Hematopoietic multipotent progenitor cell treated with erythropoietin and hydrocortisone succinate and interleukin-3 and kit ligand, for 4 days (in vitro differentiated cells): Measurements from ENCODE around the gene LMTK3.

Source experiments
- DNase-seq: peaks from one replicate; pipeline ENCODE4 v3.0.0-alpha.2; 2015

LMTK3 gene

DNA sequence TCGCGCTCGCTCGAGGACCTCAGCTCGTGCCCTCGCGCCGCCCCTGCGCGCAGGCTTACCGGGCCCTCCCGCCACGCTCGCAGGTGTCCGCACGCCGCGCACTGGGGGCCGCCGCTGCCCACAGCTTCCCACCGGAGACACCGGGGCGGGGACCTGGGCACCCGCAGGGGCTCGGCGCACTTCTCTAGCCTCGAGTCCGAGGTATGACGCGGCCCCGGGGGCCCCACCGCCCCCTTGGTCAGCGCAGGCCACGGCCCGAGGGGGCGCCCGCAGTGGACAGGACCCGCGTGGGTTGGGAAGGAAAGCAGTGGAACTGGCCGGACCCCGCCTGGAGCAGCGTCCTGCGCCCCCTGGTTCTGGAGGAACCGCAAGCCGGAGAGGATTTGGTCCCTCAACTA, 67.9 kb downstream of the LMTK3 start:
- DNase-seq, result no peak

DNA sequence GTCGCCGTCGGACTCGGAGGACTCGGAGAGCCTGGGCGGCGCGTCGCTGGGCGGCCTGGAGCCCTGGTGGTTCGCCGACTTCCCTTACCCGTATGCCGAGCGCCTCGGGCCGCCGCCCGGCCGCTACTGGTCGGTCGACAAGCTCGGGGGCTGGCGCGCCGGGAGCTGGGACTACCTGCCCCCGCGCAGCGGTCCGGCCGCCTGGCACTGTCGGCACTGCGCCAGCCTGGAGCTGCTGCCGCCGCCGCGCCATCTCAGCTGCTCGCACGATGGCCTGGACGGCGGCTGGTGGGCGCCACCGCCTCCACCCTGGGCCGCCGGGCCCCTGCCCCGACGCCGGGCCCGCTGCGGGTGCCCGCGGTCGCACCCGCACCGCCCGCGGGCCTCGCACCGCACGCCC, 68.4 kb downstream of the LMTK3 start:
- DNase-seq, result peak; percentile 53

DNA sequence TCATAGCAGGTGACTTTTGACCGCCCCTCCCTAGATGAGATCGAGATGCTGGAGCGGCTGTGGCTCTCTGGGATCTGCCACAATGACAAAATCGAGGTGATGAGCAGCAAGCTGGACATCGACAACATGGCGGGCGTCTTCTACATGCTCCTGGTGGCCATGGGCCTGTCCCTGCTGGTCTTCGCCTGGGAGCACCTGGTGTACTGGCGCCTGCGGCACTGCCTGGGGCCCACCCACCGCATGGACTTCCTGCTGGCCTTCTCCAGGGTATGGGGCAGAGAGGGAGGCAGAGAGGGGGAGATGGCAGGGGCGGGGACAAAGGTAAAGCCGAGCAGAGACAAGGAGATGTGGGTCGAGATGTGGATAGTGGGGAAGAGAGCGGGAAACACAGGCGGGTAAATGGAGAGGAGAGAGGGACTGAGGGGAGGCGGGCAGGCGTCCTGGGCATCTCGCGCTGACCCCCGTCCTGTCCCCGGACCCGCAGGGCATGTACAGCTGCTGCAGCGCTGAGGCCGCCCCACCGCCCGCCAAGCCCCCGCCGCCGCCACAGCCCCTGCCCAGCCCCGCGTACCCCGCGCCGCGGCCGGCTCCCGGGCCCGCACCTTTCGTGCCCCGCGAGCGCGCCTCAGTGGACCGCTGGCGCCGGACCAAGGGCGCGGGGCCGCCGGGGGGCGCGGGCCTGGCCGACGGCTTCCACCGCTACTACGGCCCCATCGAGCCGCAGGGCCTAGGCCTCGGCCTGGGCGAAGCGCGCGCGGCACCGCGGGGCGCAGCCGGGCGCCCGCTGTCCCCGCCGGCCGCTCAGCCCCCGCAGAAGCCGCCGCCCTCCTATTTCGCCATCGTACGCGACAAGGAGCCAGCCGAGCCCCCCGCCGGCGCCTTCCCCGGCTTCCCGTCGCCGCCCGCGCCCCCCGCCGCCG, 69.3 kb downstream of the LMTK3 start:
- no peak for DNase-seq

DNA sequence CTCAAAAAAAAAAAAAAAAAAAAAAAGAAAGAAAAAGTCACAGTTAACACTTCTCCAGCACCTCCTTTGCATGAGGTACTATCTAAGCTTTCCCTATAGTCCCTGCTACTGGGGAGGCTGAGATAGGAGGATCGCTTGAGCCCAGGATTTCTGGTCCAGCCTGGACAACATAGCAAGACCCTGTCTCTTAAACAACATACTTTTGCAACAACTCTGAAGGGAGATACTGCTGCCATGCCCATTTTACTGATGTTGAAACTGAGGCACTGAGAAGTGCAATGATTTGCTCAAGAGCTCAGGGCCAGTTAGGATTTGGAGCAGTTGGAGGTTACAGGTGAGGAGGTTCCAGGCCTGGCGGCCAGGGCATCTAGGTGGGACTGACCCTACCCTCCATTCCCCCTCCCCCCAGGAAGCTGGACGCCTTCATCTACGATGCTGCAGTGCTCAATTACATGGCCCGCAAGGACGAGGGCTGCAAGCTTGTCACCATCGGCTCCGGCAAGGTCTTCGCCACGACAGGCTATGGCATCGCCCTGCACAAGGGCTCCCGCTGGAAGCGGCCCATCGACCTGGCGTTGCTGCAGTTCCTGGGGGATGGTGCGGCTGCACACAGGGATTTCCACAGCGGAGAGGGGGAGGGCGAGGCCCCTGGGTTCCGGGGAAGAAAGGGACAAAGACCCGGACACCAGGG, 70.1 kb downstream of the LMTK3 start:
- DNase-seq, result no peak

DNA sequence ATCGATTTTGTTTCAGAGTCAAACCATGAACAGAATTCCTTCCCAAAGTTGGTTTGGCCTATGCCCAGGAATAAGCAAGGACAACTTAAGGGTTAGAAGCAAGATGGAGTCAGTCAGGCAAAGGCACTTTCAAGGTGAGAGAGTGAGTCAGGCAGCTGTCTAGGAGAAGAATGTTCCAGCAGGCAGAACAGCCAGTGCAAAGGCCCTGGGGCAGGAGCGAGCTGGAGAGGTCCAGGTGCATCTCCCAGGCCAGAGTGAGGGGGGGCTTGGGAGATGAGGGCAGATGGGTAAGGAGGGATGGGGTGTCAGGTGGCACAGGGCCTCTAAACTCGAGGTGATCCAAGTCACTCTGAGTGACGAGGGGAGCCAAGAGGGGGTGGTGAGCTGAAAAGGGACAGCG, 75.0 kb downstream of the LMTK3 start:
- no peak for DNase-seq
